Suprapubic skin (tissue), 4 donors: ENCODE data around the gene CMTR2.

Experiments
- POLR2A ChIP-seq, 2 donors: fragments of 450-650 bp; IDR thresholded peaks; one replicate each; pipeline ENCODE4 v1.6.1; 2017; ENCODE audit warnings: antibody characterized with exemption in 2 of 2, mild to moderate bottlenecking in 2 of 2, moderate library complexity in 2 of 2
- POLR2AphosphoS5 ChIP-seq, 3 donors: sonication (generic); formaldehyde crosslinking; IDR thresholded peaks; one replicate each; pipeline ENCODE4 v1.6.1; 2017; ENCODE audit warnings: antibody characterized with exemption in 3 of 3
- TF ChIP-seq, protein P1 (sequence below), 2 donors: fragments of 200-600 bp in 1 of 2; fragments of 450-650 bp in 1 of 2; sonication (generic) in 1 of 2; IDR thresholded peaks; one replicate each; pipeline ENCODE4 v1.5.1; 2016 to 2019; ENCODE audit warnings: antibody characterized with exemption in 2 of 2, mild to moderate bottlenecking in 1 of 2, moderate library complexity in 1 of 2

DNA sequence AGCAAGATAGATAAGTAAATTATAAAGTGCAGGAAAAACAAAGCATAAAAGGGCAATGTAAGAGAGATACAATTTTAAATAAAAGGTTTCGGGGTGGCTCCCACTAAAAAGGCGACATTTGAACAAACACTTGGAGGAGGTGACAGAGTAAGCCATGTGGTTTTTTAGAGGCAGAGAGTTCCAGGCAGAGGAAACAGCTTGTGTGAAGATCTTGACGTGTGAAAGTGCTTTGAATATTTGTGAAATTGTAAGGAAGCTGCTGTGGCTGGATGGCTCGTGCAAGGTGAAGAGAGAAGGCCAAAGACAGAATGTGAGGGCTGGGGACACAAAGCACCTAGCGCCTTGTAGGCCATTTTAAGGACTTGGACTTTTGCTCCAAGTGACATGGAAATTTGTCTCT, 30.1 kb downstream of the CMTR2 start:
- TF ChIP-seq POLR2AphosphoS5 (IDR thresholded peaks at IDR 0.05) (no peak), POLR2A (IDR thresholded peaks at IDR 0.05) (no peak)
- TF ChIP-seq, protein P1, sequence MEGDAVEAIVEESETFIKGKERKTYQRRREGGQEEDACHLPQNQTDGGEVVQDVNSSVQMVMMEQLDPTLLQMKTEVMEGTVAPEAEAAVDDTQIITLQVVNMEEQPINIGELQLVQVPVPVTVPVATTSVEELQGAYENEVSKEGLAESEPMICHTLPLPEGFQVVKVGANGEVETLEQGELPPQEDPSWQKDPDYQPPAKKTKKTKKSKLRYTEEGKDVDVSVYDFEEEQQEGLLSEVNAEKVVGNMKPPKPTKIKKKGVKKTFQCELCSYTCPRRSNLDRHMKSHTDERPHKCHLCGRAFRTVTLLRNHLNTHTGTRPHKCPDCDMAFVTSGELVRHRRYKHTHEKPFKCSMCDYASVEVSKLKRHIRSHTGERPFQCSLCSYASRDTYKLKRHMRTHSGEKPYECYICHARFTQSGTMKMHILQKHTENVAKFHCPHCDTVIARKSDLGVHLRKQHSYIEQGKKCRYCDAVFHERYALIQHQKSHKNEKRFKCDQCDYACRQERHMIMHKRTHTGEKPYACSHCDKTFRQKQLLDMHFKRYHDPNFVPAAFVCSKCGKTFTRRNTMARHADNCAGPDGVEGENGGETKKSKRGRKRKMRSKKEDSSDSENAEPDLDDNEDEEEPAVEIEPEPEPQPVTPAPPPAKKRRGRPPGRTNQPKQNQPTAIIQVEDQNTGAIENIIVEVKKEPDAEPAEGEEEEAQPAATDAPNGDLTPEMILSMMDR (IDR thresholded peaks at IDR 0.05), result no peak
